Stimulated activated CD8-positive, alpha-beta memory T cell treated with anti-CD3 and anti-CD28 coated beads, Interleukin-4, amount 100 ng/mL, for 1 hour (primary cell): ENCODE data around the gene KRT15.
A peak's percentile ranks its signal among the peaks of the same experiment; 100 is the strongest.

Experiments
- DNase-seq, 2 donors: peaks; one replicate each; pipeline ENCODE4 v3.0.0-alpha.2; 2020; ENCODE audit warnings: low read depth in 2 of 2, low spot score in 1 of 2

The KRT15 gene

GRCh38 chr17:41518789-41519449 is at the start of gene KRT15:
TSS of gene KRT15 (minus strand) at chr17:41518890. CDS start at chr17:41518827, 63 bp downstream.
- DNase-seq = no peak

- DNase-seq = no peak
These were observed 48.6 kb upstream of the KRT15 start for GRCh38 chr17:41567317-41567716.

GRCh38 chr17:41565338-41565737 is 46.6 kb upstream of the KRT15 start:
- no peak for DNase-seq

GRCh38 chr17:41563607-41564170 is 45.0 kb upstream of the KRT15 start:
- DNase-seq = no peak

- DNase-seq = no peak
These were observed 42.9 kb upstream of the KRT15 start for GRCh38 chr17:41561554-41561953.

GRCh38 chr17:41559548-41559947 is 40.9 kb upstream of the KRT15 start:
- no peak for DNase-seq

GRCh38 chr17:41556931-41557330 is 38.2 kb upstream of the KRT15 start:
- no peak for DNase-seq

GRCh38 chr17:41556306-41556705 is 37.6 kb upstream of the KRT15 start:
- DNase-seq = no peak

GRCh38 chr17:41555105-41555887 is 36.6 kb upstream of the KRT15 start:
- no peak for DNase-seq

GRCh38 chr17:41553987-41554680 is 35.4 kb upstream of the KRT15 start:
- DNase-seq = no peak

- DNase-seq = no peak
These were observed 34.5 kb upstream of the KRT15 start for GRCh38 chr17:41553176-41553575.

GRCh38 chr17:41552455-41552854 is 33.8 kb upstream of the KRT15 start:
- no peak for DNase-seq

- no peak for DNase-seq
These were observed 32.7 kb upstream of the KRT15 start for GRCh38 chr17:41551365-41551764.

- DNase-seq = no peak
These were observed 30.9 kb upstream of the KRT15 start for GRCh38 chr17:41549596-41550039.

GRCh38 chr17:41548844-41549595 is 30.3 kb upstream of the KRT15 start:
- peak; percentile 52 to 63 for DNase-seq

- DNase-seq = no peak
These were observed 29.5 kb upstream of the KRT15 start for GRCh38 chr17:41547921-41548843.

- no peak for DNase-seq
These were observed 28.7 kb upstream of the KRT15 start for GRCh38 chr17:41547378-41547841.

GRCh38 chr17:41546819-41547218 is 28.1 kb upstream of the KRT15 start:
- no peak for DNase-seq

GRCh38 chr17:41545829-41546410 is 27.2 kb upstream of the KRT15 start:
- no peak for DNase-seq
